GM21786 (cell line): ENCODE data around the gene ASTN2.

Experiments
- ATAC-seq: cut with Tn5 transposase; IDR thresholded peaks from one replicate; pipeline ENCODE4 v1.9.1; 2021; ENCODE audit not compliant: unreplicated experiment

ASTN2 gene, protein sequence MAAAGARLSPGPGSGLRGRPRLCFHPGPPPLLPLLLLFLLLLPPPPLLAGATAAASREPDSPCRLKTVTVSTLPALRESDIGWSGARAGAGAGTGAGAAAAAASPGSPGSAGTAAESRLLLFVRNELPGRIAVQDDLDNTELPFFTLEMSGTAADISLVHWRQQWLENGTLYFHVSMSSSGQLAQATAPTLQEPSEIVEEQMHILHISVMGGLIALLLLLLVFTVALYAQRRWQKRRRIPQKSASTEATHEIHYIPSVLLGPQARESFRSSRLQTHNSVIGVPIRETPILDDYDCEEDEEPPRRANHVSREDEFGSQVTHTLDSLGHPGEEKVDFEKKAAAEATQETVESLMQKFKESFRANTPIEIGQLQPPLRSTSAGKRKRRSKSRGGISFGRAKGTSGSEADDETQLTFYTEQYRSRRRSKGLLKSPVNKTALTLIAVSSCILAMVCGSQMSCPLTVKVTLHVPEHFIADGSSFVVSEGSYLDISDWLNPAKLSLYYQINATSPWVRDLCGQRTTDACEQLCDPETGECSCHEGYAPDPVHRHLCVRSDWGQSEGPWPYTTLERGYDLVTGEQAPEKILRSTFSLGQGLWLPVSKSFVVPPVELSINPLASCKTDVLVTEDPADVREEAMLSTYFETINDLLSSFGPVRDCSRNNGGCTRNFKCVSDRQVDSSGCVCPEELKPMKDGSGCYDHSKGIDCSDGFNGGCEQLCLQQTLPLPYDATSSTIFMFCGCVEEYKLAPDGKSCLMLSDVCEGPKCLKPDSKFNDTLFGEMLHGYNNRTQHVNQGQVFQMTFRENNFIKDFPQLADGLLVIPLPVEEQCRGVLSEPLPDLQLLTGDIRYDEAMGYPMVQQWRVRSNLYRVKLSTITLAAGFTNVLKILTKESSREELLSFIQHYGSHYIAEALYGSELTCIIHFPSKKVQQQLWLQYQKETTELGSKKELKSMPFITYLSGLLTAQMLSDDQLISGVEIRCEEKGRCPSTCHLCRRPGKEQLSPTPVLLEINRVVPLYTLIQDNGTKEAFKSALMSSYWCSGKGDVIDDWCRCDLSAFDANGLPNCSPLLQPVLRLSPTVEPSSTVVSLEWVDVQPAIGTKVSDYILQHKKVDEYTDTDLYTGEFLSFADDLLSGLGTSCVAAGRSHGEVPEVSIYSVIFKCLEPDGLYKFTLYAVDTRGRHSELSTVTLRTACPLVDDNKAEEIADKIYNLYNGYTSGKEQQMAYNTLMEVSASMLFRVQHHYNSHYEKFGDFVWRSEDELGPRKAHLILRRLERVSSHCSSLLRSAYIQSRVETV (N-terminal part only)

DNA sequence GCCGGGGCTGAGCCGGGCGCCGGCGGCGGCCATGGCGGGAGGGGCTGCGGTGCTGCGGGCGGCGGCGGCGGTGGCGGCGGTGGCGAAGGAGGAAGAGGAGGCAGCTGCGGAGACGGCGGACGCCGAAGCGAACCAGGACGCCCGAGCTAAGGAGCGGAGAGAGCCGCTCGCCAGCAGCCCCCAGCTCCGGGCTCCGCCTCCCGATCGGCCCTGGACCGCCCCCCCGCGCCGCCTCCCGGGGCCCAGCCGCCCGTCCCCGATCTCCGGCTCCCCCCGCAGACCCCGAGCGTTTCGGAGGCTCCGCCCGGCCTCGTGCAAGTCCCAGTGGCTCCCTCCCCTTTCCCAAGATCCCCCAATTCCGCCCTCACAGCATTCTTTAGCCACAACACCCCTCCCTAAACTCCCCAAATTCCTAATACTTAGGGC lies at the start of gene ASTN2:
Gene ASTN2 (minus strand): TSS at position 152 of the 426 bp plus-strand sequence. CDS start 119 bp downstream, at position 33.
- no peak for ATAC-seq

DNA sequence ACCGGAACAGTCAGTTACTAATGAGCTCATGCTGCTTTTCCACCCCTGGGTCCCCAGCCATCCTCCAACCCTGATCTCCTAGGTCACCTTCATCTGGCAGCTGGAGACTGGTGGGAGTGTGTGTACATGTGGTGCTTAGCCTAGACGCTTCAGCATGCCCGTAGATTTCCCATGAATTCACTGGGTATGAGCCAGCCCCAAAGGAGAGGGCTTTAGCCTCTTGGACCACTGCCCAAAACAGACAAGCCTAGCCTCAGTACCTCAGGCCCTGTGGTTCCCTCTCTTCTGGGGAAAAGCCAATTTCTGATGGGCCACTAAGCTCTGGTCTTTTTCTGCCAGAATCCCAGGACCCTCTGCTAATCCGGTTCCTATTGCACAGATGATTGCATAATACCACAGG lies 48.0 kb upstream of the ASTN2 start:
- ATAC-seq = no peak

- no peak for ATAC-seq
These were observed 46.5 kb upstream of the ASTN2 start for GRCh38 chr9:117461386-117461785.

DNA sequence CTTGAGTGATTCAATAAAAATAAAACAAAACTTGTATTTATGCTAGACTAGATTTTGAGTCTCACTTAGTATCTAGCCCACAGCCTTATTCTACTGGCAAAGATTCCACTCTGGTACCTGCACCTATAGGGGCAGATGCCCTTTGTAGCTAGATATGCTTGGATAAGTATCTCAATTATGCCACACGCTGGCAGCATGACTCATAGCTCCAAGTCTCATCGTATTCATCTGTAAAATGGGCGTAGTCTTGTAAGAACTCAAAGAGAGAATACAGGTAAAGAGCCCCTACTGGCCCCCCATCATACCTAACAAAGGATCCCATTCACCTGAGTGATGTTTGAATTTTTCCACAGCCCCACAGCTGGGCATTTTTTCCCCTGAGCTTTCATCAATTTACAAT lies 45.9 kb upstream of the ASTN2 start:
- ATAC-seq = no peak

DNA sequence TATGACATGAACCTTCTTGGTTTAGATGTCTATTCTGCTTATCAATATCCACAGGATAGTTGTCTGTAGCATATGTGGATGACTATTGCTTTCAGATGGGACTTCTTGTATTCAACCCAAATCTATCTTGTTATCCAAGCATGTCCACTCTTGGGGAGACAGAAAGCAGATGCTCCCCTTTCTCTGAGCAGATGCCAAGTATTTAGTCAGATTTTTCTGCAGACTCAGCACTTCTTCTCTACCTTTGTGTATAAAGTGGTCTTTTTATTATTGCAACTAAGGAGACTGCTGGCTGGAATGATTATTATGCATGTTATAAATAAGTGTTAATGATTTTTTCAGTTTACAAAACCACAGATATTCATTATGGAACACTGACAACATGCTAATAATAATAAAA lies 45.1 kb upstream of the ASTN2 start:
- no peak for ATAC-seq

DNA sequence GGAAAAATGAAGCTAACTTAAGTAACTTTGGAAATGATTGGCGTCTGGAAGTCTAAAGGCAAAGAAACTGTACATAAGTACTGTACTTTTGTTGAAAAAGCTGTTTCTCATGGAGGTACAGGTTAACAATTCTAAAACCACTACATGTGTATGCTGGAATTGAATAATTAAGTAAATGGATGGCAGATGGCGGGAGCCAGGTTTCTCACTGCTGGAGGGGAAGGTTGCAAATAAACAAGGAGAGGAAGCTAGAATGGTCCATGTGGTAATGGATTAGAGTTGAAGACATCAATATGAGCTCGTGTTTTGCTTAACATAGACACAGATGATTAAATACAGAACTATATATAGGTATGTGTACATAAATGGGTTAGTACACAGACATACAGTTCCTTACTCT lies 43.2 kb upstream of the ASTN2 start:
- ATAC-seq = no peak

DNA sequence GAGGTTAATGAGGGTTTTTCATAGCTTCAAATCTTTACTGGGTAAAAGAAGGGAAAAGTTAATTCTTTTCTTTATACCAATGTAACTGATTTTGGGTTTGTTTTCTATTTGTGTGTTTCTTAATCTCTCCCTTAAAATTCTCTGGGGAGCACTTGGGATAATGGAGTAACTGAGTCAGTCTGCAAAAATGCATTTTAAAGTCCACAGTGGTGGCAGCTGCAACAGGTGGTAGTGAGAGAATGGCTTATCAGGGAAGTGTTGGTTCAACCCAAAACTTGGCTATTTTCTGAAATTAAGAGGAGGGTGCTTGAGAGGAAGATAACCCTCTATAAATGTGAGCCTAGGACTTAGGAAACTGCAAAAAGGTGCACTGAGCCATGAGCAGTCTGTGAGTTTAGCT lies 39.9 kb upstream of the ASTN2 start:
- no peak for ATAC-seq

DNA sequence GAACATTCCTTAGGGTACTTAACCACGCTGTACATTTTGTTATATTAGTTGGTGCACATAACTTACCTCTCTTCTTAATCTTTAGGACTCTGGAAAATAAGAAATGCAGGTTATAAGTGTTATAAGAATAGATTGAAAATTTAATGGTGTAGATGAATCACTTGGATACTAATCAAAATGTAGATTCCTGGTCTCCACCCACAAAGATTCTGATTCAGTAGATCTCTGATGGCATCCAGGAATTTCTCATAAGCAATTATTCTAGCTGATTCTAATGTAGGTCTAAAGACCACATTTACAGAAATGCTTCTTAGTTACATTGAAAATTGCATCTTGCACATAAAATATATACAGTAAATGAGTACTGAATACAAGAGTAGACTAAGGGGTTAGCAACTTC lies 38.9 kb upstream of the ASTN2 start:
- no peak for ATAC-seq

- ATAC-seq = no peak
These were observed 36.5 kb upstream of the ASTN2 start for GRCh38 chr9:117451311-117451710.

GRCh38 chr9:117448066-117448465 lies 33.2 kb upstream of the ASTN2 start:
- ATAC-seq = no peak

- ATAC-seq = no peak
These were observed 30.8 kb upstream of the ASTN2 start for GRCh38 chr9:117445631-117446030.

GRCh38 chr9:117444501-117444900 lies 29.6 kb upstream of the ASTN2 start:
- ATAC-seq = no peak

- no peak for ATAC-seq
These were observed 22.4 kb upstream of the ASTN2 start for GRCh38 chr9:117437283-117437682.

DNA sequence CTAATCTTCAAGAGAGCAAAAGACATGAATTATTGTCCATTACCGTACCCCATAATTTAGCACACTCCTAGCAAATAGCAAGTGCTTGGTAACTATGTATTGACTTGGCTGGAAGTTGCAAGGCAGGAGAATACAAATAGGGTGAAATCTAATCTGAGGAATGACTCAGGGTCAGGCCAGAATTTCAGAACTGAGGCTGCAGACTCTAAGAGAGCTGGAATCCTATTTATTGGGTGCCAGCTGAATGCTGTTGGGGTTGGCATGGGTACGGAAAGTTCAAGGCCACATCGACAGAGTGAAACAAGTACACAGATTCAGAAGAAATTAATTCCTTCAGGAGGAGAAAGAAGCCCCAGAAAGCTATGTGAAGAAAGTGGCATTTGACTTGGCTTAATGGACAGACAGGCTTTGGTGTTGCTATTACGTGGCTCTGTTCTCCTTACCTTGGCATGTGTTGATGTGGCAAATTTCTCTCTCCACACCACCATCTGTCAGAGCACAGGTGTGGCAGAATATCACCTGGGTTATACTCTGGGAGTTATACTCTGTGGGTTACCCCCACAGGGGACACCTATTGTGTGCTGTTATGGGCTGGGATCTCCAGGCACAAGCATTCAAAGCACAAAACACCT lies 20.9 kb upstream of the ASTN2 start:
- ATAC-seq = no peak

DNA sequence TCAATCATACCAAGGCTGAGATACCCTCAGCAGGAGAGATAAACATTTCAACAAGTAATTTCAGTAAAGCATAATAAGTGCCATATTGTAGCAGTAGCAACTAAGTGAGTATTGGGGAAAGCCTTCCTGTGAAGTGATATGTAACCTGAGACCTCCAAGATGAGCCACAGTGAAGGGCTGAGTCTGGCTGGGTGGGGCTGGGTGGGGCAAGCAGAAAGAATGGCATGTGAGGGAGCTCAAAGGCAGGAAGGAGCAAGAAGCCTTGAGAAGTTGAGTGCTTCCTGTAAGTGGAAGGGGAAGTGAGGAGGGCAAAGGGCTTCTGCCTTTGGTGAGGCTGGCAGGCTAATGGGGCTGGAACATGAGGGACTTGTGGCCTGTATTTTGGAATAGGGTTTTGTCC lies 19.7 kb upstream of the ASTN2 start:
- no peak for ATAC-seq

- ATAC-seq = no peak
These were observed 16.0 kb upstream of the ASTN2 start for GRCh38 chr9:117430813-117431212.

- ATAC-seq = no peak
These were observed 12.6 kb upstream of the ASTN2 start for GRCh38 chr9:117427357-117427913.

DNA sequence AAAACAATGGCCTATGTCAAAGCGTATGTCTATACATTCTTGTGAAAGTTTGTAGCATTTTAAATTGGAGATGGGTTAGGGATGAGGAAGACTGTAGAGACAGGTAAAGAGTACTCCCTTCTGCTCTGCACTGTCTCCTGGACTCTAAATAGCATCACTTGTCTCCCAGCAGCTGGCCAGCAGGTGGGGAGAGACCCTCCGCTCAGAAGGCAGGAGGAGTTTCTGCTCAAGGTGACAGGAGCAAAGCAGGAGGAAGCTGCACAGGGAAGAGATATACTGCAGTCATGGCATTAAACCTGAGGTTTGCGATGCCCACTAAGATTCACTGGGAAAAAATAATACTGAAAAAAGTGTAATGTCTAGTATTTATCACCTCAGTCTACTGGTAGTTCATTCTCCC lies 10.7 kb upstream of the ASTN2 start:
- ATAC-seq = no peak

GRCh38 chr9:117424291-117424690 lies 9.4 kb upstream of the ASTN2 start:
- ATAC-seq = no peak

GRCh38 chr9:117418111-117418510 lies 3.3 kb upstream of the ASTN2 start:
- no peak for ATAC-seq
